HG03039 (cell line): ENCODE measurements around the gene NPC1L1.
A peak's percentile ranks its signal among the peaks of the same experiment; 100 is the strongest.
"Not testable (repeated sequence)": the region's sequence is repeated elsewhere in the genome, so short reads cannot be mapped to it uniquely, and the experiment has no call there.

ENCODE experiments used
- ATAC-seq: cut with Tn5 transposase; IDR thresholded peaks from one replicate; pipeline ENCODE4 v1.9.1; 2021; ENCODE audit warnings: mild to moderate bottlenecking, moderate library complexity; ENCODE audit not compliant: unreplicated experiment

NPC1L1 gene

GRCh38 chr7:44565097-44565794 is 24.1 kb upstream of the NPC1L1 start:
- ATAC-seq, result peak; percentile 60

GRCh38 chr7:44564606-44565005 is 23.5 kb upstream of the NPC1L1 start:
- ATAC-seq, result no peak

- no peak for ATAC-seq
Observed at GRCh38 chr7:44563171-44563679, 22.1 kb upstream of the NPC1L1 start.

- ATAC-seq, result not testable (repeated sequence)
Observed at GRCh38 chr7:44562622-44562962, 21.5 kb upstream of the NPC1L1 start.

- ATAC-seq, result no peak
Observed at GRCh38 chr7:44561962-44562621, 21.0 kb upstream of the NPC1L1 start.

- ATAC-seq, result no peak
Observed at GRCh38 chr7:44561481-44561880, 20.4 kb upstream of the NPC1L1 start.

GRCh38 chr7:44559485-44559884 is 18.4 kb upstream of the NPC1L1 start:
- no peak for ATAC-seq

GRCh38 chr7:44557485-44557884 is 16.4 kb upstream of the NPC1L1 start:
- no peak for ATAC-seq

- no peak for ATAC-seq
Observed at GRCh38 chr7:44555350-44555749, 14.2 kb upstream of the NPC1L1 start.

GRCh38 chr7:44552473-44553005 is 11.4 kb upstream of the NPC1L1 start:
- not testable (repeated sequence) for ATAC-seq

GRCh38 chr7:44549457-44549856 is 8.3 kb upstream of the NPC1L1 start:
- ATAC-seq, result no peak

GRCh38 chr7:44548893-44549292 is 7.8 kb upstream of the NPC1L1 start:
- no peak for ATAC-seq

- no peak for ATAC-seq
Observed at GRCh38 chr7:44547536-44548231, 6.6 kb upstream of the NPC1L1 start.

- no peak for ATAC-seq
Observed at GRCh38 chr7:44541876-44542610, 913 bp upstream of the NPC1L1 start.

- no peak for ATAC-seq
Observed at GRCh38 chr7:44540592-44541027, 520 bp downstream of the NPC1L1 start.

GRCh38 chr7:44539669-44540506 is 1.2 kb downstream of the NPC1L1 start:
- no peak for ATAC-seq

- ATAC-seq, result no peak
Observed at GRCh38 chr7:44538798-44539668, 2.1 kb downstream of the NPC1L1 start.

GRCh38 chr7:44538093-44538797 is 2.9 kb downstream of the NPC1L1 start:
- ATAC-seq, result no peak
